Esophagus (tissue), 2 donors: ENCODE data around the gene TRPV6. TPM values are rescaled to one million over a fixed set of nuclear protein-coding genes. Genes with fewer than 3 reads are reported as not detected.

Source experiments
- H3K27ac ChIP-seq, 2 donors: one replicate each; pipeline ENCODE4 v1.5.1; 2013; ENCODE audit warnings: low read depth in 2 of 2, mild to moderate bottlenecking in 2 of 2, inconsistent platforms in 1 of 2, low read length in 1 of 2, moderate library complexity in 1 of 2
- H3K27me3 ChIP-seq, 2 donors: one replicate each; pipeline ENCODE4 v1.6.1; 2013; ENCODE audit warnings: low read length in 2 of 2, control low read depth in 1 of 2, mild to moderate bottlenecking in 1 of 2; ENCODE audit not compliant: insufficient read depth in 2 of 2, control insufficient read depth in 1 of 2
- H3K36me3 ChIP-seq, 2 donors: one replicate each; pipeline ENCODE4 v1.6.1; 2013; ENCODE audit warnings: low read length in 1 of 2; ENCODE audit not compliant: control insufficient read depth in 2 of 2, insufficient read depth in 2 of 2
- H3K4me1 ChIP-seq, 2 donors: one replicate each; pipeline ENCODE4 v1.6.1; 2013; ENCODE audit warnings: low read length in 1 of 2; ENCODE audit not compliant: control insufficient read depth in 2 of 2, insufficient read depth in 2 of 2
- H3K4me3 ChIP-seq, 2 donors: one replicate each; pipeline ENCODE4 v1.5.1; 2013; ENCODE audit warnings: low read length in 2 of 2, mild to moderate bottlenecking in 2 of 2, low read depth in 1 of 2, moderate library complexity in 1 of 2
- H3K9me3 ChIP-seq, 2 donors: one replicate each; pipeline ENCODE4 v1.6.1; 2013; ENCODE audit warnings: mild to moderate bottlenecking in 2 of 2, low read depth in 1 of 2, low read length in 1 of 2, moderate library complexity in 1 of 2; ENCODE audit not compliant: control insufficient read depth in 2 of 2, insufficient read depth in 1 of 2
- WGBS, 2 donors: extraction: QIAGEN DNeasy Blood & Tissue Kit; methylation state at CpG; one replicate each; pipeline ENCODE4 v1.1.7; 2013; 5-methylcytosine and 5-hydroxymethylcytosine counted together
- polyA plus RNA-seq, 2 donors: library from polyadenylated mRNA; stranded (reverse); fragments of 200-250 nt; gene quantifications; one replicate each; pipeline ENCODE4 v1.2.3, GENCODE V29; 2013
- donor health status: healthy with polysubstance abuse.
- donor health status: Bipolar disorder and iron deficiency.

The TRPV6 gene
- polyA plus RNA-seq, 2 donors = 2.5 to 10.5 TPM

GRCh38 chr7:142897691-142898090 lies 12.1 kb upstream of the TRPV6 start:
- 88 to 92% methylated on average over 7 of the region's 7 CpGs for WGBS, 2 donors
- H3K4me3 ChIP-seq = no peak overlapping the region
- H3K27ac ChIP-seq = no peak overlapping the region
- H3K36me3 ChIP-seq = no peaks in the 10 kb centered on the region
- peaks cover 0 to 3% of the 10 kb centered on the region in 2 donors for H3K4me1 ChIP-seq
- no peaks in the 10 kb centered on the region for H3K27me3 ChIP-seq
- H3K9me3 ChIP-seq = no peaks in the 10 kb centered on the region

DNA sequence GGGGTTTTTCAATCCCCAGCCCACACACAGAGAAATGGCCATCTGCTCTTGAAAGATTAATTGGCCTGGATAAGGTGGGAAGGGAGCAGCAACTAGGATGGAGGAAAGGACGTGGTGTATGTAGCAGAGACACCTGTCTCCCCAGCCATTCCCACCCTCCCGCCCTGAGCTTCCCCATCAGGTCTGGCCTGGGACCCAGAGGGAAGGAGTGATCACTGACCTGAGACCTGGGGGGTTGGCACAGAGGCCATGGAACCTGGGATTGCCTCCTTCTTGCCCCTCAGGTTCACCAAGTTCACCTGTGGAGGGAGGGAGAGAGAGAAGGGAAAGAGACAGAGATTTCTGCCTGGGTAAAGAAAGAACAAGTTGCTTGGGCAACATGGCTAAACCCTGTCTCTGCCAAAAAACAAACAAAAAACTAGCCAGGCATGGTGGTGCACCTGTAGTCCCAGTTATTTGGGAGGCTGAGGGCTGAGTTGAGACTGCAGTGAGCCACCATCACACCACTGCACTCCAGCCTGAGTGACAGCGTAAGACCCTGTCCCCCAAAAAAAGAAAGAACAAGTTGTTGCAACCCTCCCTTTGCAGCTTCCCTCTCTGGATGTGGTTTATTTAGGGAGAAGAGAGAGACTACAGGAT lies 11.3 kb upstream of the TRPV6 start:
- no peak overlapping the region for H3K27ac ChIP-seq
- no peaks in the 10 kb centered on the region for H3K9me3 ChIP-seq
- no peaks in the 10 kb centered on the region for H3K27me3 ChIP-seq
- no peaks in the 10 kb centered on the region for H3K36me3 ChIP-seq
- WGBS, 2 donors = 78 to 88% methylated on average over 3 of the region's 3 CpGs
- H3K4me3 ChIP-seq = no peak overlapping the region
- peaks cover 0 to 3% of the 10 kb centered on the region in 2 donors for H3K4me1 ChIP-seq

DNA sequence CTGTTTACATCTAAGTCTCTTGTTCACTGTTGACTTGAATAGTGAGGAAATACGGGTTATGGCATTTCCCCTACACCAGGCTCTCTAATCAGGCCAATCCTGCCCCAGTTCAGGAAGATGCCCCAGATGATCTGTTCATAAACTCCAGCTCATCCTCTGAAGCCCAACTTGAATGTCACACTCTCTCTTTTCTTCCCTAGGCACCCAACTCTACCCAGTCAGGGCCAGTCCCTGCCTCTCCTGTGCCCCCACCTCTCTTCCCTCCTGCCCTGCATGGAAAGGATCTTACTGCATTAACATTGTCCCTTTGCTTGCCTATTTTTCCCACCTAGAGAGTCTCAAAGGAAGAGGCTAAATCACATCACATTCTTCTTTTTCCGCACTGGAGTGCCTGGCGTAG lies 10.6 kb upstream of the TRPV6 start:
- Histone ChIP-seq H3K4me3 (no peak overlapping the region), H3K36me3 (no peaks in the 10 kb centered on the region), H3K9me3 (no peaks in the 10 kb centered on the region), H3K4me1 (peaks cover 0 to 3% of the 10 kb centered on the region in 2 donors), H3K27me3 (no peaks in the 10 kb centered on the region), H3K27ac (no peak overlapping the region)
- WGBS, 2 donors = 86 to 91% methylated on average over 3 of the region's 3 CpGs

GRCh38 chr7:142894985-142895593 lies 9.5 kb upstream of the TRPV6 start:
- WGBS, 2 donors = 55 to 57% methylated on average over 6 of the region's 6 CpGs
- no peaks in the 10 kb centered on the region for H3K36me3 ChIP-seq
- peaks cover 0 to 7% of the 10 kb centered on the region in 2 donors for H3K4me1 ChIP-seq
- no peaks in the 10 kb centered on the region for H3K27me3 ChIP-seq
- H3K27ac ChIP-seq = no peak overlapping the region
- no peak overlapping the region for H3K4me3 ChIP-seq
- no peaks in the 10 kb centered on the region for H3K9me3 ChIP-seq

DNA sequence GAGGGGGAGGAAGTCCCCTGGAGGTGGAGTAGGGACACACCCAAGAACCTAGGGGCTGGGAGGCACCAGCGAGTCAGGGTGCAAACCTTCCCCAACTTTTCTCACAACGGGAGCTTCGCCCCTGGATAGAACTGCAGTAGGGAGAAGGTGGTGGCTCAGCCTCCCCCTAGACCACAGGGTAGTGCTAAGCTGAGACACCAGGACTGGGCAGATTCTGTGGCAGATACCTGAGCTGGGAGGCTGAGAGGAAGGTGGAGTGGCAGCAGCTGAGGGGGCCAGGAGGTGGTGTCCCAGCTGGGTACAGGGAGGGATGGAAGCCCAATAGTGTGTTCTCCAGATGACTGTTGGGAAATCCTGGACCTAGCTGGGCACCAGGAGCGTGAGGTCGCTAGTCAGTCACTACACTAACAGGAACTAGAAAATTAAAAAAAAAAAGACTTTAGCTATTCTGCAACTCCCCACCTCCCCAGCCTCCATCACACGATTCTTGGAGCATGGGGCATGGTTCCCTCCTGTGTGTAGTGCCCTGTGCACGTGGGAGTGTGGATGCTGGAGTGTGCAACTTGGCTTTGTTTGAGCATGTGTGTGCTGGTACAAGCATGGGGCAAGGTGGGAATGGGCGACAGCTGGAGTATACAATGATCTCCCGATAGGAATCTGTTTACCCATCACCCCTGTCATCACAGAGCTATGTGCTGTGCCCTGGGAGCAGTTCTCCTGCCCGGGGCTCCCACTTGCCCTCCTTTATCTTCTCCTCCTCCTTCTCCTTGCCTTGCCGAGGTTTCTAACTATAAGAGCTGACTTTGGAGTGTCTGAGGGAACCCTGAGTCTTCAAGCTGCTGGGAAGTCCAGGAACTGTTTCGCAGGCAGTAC lies 8.8 kb upstream of the TRPV6 start:
- H3K36me3 ChIP-seq = no peaks in the 10 kb centered on the region
- H3K27ac ChIP-seq = no peak overlapping the region
- 65 to 66% methylated on average over 12 of the region's 12 CpGs for WGBS, 2 donors

GRCh38 chr7:142892951-142893350 lies 7.4 kb upstream of the TRPV6 start:
- no peak overlapping the region for H3K27ac ChIP-seq
- no peaks in the 10 kb centered on the region for H3K36me3 ChIP-seq
- no peak overlapping the region for H3K4me3 ChIP-seq
- H3K9me3 ChIP-seq = no peaks in the 10 kb centered on the region
- H3K4me1 ChIP-seq = peaks cover 0 to 7% of the 10 kb centered on the region in 2 donors
- no peaks in the 10 kb centered on the region for H3K27me3 ChIP-seq
- WGBS, 2 donors = 85 to 89% methylated on average over 5 of the region's 5 CpGs

More for the DNA sequence above, 8.8 kb upstream of the TRPV6 start:
- Histone ChIP-seq H3K4me1 (peaks cover 0 to 10% of the 10 kb centered on the region in 2 donors), H3K9me3 (no peaks in the 10 kb centered on the region), H3K27me3 (no peaks in the 10 kb centered on the region), H3K4me3 (no peak overlapping the region)

DNA sequence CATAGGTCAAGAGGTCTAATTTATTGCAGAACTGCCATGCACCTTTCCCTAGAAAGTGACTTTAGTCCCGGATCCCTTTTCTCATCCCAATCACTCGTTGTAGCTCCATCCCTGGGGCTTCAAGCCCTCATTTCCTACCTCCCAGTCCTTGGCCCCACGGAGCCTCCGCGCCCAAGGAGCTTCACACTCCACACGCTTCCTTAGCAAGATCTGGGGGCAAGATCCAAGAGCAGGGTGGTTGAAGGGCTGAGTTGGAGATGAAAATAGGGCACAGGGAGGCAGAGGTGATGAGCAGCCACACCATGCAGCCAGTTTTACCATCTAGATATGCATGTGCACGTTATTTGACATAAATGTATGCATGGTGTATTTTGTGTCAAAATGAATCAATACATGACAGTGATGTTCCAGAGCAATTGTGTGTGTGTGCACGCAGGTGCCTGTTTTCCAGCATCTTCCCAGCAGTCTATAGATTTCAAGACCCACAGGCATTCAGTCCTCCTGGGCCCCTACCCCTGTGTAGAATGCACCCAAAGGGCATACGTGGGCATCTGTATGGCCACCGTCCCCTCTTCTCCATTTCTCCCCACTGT lies 6.0 kb upstream of the TRPV6 start:
- Histone ChIP-seq H3K27ac (no peak overlapping the region), H3K36me3 (no peaks in the 10 kb centered on the region), H3K4me3 (no peak overlapping the region), H3K4me1 (peaks cover 0 to 11% of the 10 kb centered on the region in 2 donors), H3K27me3 (no peaks in the 10 kb centered on the region), H3K9me3 (no peaks in the 10 kb centered on the region)
- WGBS, 2 donors = 86 to 88% methylated on average over 10 of the region's 10 CpGs

- Histone ChIP-seq H3K4me3 (no peak overlapping the region), H3K27ac (no peak overlapping the region)
- WGBS, 2 donors = 80 to 88% methylated on average over 12 of the region's 12 CpGs
These were observed 5.4 kb upstream of the TRPV6 start for GRCh38 chr7:142890874-142891485.

GRCh38 chr7:142889816-142890215 lies 4.3 kb upstream of the TRPV6 start:
- Histone ChIP-seq H3K4me3 (no peak overlapping the region), H3K27me3 (no peaks in the 10 kb centered on the region), H3K36me3 (no peaks in the 10 kb centered on the region), H3K27ac (no peak overlapping the region), H3K4me1 (peaks cover 0 to 11% of the 10 kb centered on the region in 2 donors), H3K9me3 (no peaks in the 10 kb centered on the region)
- 44 to 64% methylated on average over 3 of the region's 3 CpGs for WGBS, 2 donors

More at GRCh38 chr7:142890874-142891485, 5.4 kb upstream of the TRPV6 start:
- Histone ChIP-seq H3K36me3 (no peaks in the 10 kb centered on the region), H3K9me3 (no peaks in the 10 kb centered on the region), H3K4me1 (peaks cover 0 to 11% of the 10 kb centered on the region in 2 donors), H3K27me3 (no peaks in the 10 kb centered on the region)
